Activated CD4-positive, alpha-beta T cell treated with anti-CD3 and anti-CD28 coated beads for 24 hours (primary cell): ENCODE results near the gene RAMACL.
A peak's percentile ranks its signal among the peaks of the same experiment; 100 is the strongest.
"Not testable (repeated sequence)": the region's sequence is repeated elsewhere in the genome, so short reads cannot be mapped to it uniquely, and the experiment has no call there.

ENCODE experiments used
- DNase-seq, 2 donors: peaks; one replicate each; pipeline ENCODE4 v3.0.0-alpha.2; 2020; ENCODE audit warnings: low read depth in 2 of 2

The RAMACL gene

DNA sequence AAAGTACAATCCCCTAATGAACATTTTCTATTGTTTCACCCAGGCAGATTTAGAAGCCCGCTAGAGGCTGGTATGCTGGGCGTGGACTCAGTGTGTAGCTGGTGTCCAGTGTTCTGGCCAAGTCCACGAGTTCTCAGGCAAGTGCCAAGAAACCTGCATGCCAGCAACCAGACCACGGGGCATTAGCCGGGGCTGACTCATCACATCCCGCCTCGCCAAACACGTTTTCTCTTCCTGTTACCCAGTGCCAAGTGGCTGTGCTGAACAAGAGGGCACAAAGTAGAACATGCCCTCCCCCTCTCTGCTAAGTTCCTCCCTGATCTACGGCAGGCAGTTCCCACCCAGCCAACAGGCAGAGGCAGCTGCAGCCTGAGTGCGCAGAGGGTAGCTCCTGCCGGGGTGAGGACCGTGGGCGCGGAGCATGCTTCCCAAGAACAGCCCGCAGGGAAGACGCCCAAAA lies 29.6 kb downstream of the RAMACL start:
- no peak for DNase-seq

DNA sequence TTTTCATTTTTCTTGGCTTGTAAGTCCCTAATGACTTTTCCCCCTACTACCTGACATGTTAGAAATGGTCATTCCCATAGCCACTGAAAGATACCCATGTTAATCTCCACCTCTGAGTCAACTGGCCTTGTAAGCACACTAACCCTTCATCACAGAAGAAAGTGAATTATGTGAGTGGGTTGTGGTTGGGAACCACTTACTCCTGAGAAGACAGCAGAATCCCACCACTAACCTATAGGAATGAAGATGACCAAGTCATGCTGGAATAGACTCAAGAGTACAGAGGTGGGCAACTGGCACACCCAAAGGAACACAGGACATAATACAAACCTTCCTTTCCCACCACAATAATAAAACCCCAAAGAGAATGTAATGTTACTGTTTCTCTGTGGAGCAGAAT lies 30.1 kb downstream of the RAMACL start:
- no peak for DNase-seq

DNA sequence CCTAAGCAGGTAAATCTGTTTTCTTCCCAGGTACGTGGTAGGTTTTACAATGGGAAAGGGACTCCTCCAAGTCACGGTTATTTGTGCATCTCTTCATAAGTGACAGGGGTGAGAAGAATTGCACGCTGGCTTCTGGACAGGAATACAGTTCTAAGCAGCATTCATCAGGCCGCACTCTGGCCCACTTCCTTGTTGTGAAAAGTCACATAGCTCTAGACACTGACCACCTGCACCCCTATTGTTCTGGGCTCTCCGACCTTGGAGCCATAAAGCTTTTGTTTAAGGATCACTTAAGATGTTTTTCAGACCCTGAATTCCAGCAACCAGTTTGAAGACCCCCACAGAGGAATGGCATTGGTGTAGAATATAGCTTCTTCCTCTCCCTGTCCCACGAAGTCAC lies 31.4 kb downstream of the RAMACL start:
- no peak for DNase-seq

DNA sequence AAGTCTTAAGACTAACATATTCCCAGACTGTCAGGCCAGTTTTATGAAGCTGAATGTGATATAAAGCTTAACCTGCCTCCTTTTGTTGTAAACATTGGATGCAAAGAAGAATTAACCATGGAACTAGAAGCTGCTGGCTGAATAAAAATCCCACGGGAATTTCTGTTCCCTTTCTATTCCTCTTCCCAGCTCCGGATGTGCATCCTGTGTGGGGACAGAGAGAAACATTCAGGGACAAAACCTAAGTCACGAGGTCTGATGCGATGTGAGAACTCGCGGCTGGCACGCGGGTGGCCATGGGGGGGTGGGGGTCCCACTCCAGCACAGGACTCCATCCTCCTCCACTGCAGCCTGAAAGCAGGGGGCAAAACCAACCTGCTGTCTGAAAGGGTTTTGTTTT lies 32.2 kb downstream of the RAMACL start:
- no peak for DNase-seq

DNA sequence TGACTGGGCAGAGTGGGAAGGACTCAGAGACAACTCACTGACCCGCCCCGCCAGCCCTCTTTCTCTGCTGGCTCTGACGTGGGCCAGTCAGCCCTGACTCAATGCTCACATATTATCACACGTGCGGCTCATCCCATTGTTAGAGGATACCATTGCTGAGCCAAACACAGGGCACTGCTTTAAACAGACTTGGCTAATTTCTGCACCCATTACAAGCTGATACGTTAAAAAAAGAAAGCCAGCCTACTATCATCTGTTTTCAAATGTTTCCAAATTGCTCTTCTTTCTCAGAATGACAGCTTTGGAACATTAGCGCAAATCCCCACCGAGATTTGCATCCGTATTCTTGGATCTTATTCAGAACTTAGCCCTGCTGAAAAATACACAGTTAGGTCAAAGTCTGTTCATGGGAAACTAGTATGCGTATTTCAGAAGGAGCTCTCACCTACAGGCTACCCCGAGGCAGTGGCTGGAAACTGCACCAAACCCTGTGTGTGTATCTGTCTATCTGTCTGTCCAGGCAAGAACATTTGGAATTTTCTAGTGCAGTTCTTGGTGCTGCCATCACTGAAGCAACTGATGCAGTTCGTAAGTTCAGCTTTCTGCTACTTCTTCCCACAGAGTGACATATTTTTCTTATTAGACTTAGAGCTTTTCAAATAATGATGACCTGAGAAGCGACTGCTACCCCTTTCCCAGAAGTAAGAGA lies 32.8 kb downstream of the RAMACL start:
- no peak for DNase-seq

DNA sequence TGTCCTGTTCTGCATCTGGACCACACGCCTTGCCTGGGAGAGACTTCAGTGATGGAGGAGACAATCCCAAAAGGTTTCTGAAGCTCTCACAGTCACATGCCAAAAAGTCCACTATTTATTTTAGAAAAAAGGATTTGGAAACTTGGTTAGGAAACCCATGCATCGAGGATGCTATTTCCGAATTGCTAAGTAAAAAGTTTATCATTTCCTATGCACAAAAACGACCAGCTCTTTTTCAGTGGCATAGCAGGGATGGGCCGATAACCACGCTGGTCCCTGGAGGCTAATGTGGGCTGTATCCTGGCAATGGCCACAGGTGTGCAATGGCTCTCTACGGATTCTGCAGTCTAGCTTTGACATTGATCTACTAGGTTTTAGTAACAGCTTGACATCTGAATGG lies 33.9 kb downstream of the RAMACL start:
- DNase-seq: no peak

DNA sequence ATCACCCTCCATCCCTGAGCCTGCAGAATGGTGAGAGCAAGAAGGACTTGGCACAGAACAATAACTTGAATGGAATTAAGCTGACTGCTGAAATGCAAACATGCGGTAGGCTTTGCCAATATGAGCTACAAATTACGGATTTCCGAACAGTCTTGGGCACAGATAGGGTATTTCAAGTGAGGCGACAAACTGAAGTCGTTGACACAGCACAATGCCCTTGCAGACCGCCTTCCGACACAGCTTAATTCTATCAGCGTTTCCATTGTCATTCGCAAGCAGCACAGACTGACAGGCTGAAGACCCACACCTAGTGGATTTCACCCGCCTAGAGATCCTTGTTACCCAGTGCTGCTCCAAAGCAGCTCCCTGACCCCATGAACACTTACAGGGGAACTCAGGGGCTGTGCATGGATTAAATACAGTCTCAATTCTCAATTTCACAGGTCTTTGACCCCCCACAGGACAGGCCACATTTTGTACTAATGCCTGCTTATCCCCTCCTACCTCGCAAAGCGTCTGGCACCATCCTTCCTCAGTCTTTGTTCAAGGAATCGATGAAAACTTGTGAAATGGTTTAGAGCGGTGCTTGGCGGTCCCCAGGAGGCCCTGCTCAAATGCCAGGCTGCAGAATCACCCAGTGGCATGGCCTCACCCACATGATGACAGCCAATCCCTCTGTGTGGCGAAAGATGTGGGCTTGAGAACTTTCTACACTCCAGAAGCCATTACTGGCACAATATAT lies 34.6 kb downstream of the RAMACL start:
- DNase-seq: no peak

DNA sequence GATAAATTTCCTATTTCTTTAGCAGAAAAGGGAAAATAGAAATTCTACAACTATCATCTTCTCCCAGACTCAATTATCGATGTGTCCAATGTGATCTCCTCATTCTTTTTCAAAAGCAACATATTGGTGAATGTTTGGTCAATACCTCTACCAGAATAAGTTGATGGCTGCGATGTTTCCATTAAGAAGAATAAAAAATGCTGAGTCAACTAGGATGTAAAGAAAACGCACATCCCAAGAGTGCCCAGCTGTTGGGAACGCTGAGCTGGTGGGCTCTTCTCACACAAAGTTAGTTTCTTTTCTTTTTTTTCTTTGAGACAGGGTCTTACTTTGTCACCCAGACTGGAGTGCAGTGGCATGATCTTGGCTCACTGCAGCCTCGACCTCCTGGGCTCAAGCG lies 39.8 kb downstream of the RAMACL start:
- no peak for DNase-seq

DNA sequence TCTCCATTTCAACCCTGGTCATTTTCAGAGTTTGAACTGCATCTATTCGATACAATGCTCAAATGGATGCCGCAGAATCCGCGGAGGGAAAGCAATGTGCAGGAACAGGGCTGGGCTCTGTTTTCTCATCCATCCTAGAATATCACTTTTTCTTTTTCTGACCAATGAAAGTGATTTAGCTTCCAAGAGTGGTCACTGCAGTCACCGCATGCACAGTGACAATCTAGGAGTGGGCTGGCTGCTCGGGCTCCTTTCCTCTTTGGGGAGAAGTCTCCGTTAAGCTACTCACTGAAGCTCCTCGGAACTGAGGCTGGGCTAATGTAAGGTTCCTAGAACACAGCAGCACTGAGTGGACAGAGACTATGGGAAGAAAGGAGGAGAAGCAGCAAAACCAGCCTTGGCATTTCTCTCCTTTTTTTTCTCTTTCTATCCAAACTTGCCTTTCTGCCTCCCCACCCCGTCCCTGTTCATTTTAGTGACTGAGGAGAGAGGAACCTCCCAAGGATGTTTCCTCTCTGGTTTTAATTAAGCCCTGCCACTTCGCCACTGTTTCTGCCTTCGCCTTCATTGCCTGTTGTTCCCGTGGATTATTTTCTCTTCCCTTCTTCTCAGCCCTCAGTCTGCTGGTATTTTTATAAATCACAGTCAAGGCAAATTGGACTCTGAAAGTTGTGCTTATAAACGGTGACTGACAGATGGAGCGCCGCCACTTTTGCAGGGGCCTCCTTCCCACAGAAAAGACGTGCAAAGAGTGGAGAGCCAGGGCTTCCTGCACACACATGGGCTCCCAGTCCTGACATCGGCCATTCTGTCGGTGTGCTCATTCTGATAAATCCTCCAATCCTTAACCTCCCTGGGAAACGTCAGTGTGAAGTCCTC lies 41.1 kb downstream of the RAMACL start:
- DNase-seq: no peak

DNA sequence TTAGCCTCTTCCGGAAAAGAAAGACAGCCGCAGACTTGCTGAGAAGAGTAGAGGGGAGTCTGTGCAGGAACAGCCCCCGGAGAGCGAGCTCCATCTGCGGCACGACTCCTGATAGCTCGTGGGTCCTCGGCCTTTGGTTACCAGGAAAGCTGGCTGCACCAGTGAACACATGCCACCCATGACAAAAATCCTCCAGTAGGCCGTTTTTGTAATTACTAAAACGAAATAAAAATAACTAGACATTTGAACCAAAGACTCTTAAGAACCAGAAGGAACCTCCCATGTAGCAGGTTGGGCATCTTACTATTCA lies 42.2 kb downstream of the RAMACL start:
- DNase-seq: no peak

DNA sequence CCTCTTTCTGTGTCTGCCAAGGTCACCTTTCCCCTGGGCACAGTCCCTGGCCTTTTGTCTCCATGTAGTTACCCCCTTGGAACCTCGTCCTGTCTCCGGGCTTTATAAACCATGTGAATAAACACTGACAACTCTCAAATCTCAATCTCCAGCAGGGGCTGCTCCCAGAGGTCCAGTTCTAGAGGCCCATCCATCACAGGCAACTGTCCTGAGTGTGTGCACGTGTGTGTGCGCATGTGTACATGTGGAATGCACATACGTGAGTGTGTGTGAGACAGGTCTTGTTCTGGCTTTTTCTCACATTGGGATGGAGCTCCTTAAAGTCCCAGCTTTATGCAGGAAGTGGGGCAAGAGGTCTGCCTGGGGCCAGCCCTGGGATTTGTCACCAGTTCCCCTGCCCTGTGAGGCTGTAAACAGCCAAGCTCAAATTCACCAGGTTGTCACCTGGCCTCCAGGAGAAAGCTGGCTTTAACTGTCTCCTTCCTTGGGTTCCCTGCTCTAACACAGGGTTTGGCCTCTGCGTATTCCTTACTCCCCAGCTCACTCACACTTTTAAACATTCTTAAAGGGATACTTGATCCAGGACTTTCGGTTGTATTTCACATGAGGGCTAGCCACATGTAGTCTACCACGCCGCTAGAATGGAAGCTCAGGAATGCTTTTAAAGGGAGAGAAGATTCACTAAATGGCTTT lies 42.7 kb downstream of the RAMACL start:
- DNase-seq: no peak

DNA sequence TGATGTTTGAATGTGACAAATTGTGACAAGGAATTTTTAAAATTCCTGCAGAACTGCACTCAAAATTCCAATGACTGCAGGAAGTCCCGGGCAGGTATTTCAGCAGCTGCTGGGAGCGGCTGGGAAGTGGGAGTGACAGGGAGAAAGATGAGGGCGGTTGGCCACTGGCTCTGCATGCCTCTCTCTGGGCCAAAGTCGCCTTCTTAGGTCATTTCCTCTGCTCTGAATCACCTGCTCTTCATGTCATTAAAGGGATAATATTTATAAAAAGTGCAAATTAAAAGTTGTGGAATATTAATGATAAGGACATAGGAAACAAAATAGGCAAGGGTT lies 43.9 kb downstream of the RAMACL start:
- DNase-seq: no peak

DNA sequence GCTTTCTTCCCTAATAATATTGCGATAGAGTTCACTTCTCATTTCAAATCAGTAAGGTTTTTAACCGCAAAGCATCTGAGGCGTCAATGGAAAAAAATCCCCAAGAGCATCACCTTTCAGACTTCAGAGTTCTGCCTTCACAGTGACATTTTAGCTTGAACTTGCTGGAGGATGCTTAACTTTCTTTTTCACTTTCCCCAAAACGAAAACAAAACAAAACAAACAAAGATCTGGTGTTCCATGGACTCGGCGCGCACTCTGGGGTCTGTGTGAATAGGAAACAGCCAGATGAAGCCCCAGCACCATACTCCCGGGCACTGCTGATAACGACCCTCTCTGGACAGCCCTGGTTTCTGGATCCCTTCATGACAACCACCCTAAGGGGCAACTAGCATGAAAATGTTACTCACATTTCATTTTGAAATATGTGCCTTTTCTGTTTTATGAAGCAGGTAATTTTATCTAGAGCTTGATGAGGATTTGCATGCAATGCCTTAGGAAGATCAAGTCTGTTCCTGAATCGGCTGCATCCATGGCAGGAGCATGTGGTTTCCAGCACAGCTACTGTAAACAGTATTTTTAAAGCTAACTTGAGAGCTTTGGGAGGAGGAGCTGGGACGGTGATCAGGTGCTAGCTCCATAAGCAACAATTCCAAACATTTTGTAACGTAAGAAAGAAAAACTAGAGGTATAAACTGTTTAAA lies 44.5 kb downstream of the RAMACL start:
- DNase-seq: no peak

DNA sequence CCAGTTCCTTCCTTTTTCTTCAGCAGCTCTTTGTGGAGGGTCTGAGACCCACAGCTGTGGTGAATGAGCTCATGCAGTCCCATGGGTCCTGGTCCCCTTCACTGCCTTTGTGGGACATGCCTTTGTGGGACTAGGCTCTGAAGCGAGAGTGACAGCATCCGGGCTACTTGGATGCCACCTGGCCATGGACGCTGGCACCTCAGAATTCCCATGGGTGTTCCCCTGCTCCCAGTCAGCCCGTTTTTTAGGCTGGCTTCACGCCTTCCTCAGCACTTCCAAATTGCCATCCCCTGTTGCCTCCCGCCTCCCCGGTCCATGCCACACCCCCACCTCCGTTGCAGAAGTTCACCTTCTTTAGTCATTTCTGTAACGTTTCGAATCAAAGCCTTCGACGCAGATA lies 45.1 kb downstream of the RAMACL start:
- peak in 1 of 2 donors; percentile 7 for DNase-seq

DNA sequence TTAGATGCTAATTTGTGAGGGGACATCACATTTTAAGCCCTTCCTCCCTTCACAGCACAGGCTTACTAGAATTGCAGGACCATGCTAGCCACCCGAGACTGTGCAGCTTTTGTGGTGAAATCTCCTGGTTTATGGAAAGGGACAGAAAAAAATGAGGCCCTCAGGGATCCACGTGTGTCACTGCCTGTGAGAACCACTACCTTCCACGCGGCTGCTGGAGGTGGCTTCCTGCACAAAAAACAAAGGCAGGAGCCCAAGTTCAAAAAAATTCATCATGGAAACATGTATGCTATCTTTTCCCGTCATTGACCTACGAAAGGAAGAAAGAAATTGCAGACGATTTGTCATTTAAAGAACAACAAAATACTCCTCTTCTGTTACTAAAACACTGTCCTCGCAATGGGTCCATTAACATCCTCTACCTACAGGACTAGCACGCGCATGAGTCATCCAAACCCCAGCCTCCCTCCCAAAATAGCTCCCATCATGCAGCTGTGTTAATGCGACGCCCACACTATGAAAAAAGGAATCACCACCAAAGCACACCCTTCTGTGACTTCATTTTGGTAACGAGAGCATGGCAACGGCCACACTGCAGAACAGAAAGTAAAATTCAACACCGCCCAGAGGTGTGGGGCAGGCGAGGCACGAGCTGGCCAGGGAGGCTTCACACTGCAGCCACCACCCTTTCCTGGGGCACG lies 45.7 kb downstream of the RAMACL start:
- peak; percentile 11 to 33 for DNase-seq

DNA sequence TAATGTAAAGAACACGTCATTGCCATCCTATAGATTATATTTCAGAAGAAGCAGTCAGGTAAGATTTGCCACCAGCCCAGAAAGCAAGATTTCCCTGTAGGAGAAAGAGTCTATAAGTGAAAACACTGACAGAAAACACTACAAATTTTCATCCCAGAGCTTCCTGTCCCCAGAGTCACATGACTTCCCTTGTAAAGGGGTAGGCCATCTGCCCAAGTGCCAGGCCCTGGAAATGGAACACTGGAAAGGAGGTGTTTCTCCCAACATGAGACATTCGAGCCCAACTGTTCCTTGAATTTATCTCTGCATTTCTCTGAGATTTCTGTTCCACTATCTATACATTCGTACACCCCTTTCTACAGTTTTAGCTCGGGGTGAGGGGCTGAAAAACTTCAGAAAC lies 46.9 kb downstream of the RAMACL start:
- no peak for DNase-seq

DNA sequence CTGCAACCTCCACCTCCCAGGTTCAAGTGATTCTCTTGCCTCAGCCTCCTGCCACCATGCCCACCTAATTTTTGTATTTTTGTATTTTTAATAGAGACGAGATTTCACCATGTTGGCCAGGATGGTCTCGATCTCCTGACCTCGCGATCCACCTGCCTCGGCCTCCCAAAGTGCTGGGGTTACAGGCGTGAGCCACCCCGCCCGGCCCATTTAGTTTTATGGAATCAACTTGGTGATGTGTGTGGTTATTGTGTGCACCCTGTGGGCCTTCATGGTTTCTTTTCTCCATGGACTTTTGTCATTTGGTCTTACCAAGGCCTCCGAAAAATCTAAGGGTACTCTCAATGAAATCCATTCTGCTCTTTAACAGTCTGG lies 47.5 kb downstream of the RAMACL start:
- not testable (repeated sequence) for DNase-seq

DNA sequence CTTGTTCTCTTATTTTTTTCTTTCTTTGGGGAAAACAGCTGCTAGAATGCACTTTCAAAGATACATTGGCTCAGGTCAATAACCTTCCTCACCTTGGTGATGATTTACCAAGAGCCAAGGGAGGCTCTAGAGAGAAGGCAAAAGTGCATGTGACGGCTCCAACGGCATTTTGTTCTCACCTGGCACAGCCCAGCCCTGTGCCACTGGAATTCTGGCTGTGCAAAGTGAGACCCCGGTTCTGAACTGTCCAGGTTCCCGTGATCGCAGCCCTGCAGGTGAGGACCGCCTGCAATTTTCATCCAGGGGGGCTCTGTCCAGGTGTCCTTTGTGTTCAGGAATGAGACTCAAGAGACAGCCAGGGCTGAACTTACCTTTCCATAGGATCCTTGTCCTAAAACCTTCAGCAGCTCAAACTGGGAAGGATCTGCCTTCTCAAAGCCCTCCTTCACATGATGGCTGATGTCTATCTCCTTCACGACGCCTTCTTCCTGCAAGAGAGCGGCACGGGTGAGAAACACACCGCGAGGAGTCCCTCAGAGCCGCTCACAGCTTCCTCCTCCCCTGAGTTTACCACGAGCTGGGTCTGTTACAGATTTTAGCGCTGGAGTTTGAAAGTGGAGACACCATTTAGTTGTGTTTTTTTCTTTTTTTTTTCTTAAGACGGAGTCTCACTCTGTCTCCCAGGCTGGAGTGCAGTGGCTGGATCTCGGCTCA lies 48.0 kb downstream of the RAMACL start:
- DNase-seq: no peak

DNA sequence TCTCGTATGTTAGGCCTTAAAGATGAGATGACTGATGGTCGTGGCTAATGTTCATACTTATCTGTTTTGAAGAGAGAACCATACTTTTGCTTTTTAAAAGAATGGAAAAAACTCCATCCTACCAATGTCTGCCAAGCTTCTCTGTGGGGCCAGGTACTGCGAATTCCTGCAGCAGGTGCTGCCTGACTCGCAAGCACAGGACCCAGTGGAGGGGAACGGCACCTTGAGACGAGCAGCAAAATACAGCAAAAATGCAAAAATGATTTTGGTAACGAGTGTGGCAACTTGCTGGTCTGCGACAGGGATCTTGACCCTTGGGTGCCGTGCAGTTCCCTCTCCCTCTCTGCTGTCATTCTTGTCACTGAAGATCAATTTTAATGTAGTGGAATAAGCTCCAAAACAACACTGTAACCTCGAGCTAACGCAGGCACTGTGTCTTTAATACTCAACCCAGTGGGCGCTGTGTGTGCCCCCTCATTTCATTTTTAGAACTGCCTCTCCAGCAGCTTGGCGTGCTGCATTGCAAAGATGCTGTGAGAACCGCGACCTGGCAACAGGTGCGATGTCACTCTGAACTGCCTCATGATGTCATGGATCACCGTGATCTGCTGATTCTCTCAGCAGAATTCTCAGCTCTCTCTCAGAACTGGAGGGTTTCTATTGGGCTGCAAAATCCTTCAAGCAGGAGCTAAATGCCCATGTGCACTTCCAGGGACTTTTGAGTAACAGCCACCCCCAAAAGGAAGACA lies 51.6 kb downstream of the RAMACL start:
- DNase-seq: no peak
